Left lung (tissue), 10 donors: ENCODE data around the gene DLX1. TPM values are rescaled to one million over a fixed set of nuclear protein-coding genes. Genes with fewer than 3 reads are reported as not detected.

Source experiments
- ATAC-seq: fragments of 200-7000 bp; cut with Tn5 transposase; one replicate; pipeline ENCODE4 v1.9.1; 2020; ENCODE audit warnings: moderate library complexity
- DNase-seq, 4 donors: peaks; one replicate each; pipeline ENCODE4 v3.0.0-alpha.2; 2013 to 2020
- H3K27ac ChIP-seq, 2 donors: fragments of 200-600 bp; sonication (generic) in 1 of 2; one replicate each; pipeline versions ENCODE4 v1.5.0 to v1.8.0; 2020 to 2021
- H3K27me3 ChIP-seq, 2 donors: fragments of 200-600 bp; sonication (generic) in 1 of 2; one replicate each; pipeline versions ENCODE4 v1.5.0 to v1.8.0; 2020 to 2021
- H3K36me3 ChIP-seq, 2 donors: fragments of 200-600 bp; sonication (generic) in 1 of 2; one replicate each; pipeline versions ENCODE4 v1.5.0 to v1.8.0; 2020 to 2021
- H3K4me1 ChIP-seq, 2 donors: fragments of 200-600 bp; one replicate each; pipeline ENCODE4 v1.8.0; 2021
- H3K4me3 ChIP-seq, 2 donors: fragments of 200-600 bp; sonication (generic) in 1 of 2; one replicate each; pipeline versions ENCODE4 v1.5.0 to v1.8.0; 2020 to 2021; ENCODE audit warnings: mild to moderate bottlenecking in 1 of 2
- H3K9me3 ChIP-seq, 2 donors: fragments of 200-600 bp; sonication (generic) in 1 of 2; one replicate each; pipeline versions ENCODE4 v1.5.0 to v1.8.0; 2020 to 2021
- CTCF ChIP-seq, 2 donors: fragments of 200-600 bp; sonication (generic) in 1 of 2; IDR thresholded peaks; one replicate each; pipeline versions ENCODE4 v1.5.0 to v1.8.0; 2021; ENCODE audit warnings: antibody characterized with exemption in 2 of 2
- intact Hi-C, 2 donors: fragments of 100-400 bp; cut with DNase I; formaldehyde crosslinking; loops; one replicate each; pipeline versions ENCODE4 v1.11.2 to v1.14.2; 2022
- polyA plus RNA-seq, 6 donors: library from polyadenylated mRNA; unstranded; fragments of 120-200 nt; gene quantifications; one replicate each; pipeline ENCODE4 v1.2.1, GENCODE V29; 2013; ENCODE audit not compliant: insufficient read length in 6 of 6
- total RNA-seq, 2 donors: library from RNA; stranded (reverse); fragmentation: NEBNext Ultra II Directional; extraction: Animal tissue kit (Norgen Biotek cat#: 25700); gene quantifications; one replicate each; pipeline ENCODE4 v1.2.1, GENCODE V29; 2021
- donor health status: DM: no; HTN: yes; CAD: no.
- donor health status: DM: no; HTN: no; CAD: no.

Gene DLX1
- total and polyA plus RNA-seq, 8 donors, result 0.09 to 0.11 TPM; not detected in 6

- DNase-seq (no peak), ATAC-seq (no peak)
- H3K27ac ChIP-seq, result no peak overlapping the region
- no peaks in the 10 kb centered on the region for H3K9me3 ChIP-seq
- intact Hi-C loops, result no loop called here
- no peaks in the 10 kb centered on the region for H3K36me3 ChIP-seq
- no peak overlapping the region for H3K4me3 ChIP-seq
- H3K4me1 ChIP-seq, result peaks cover 42 to 78% of the 10 kb centered on the region in 2 donors
- no peak for TF ChIP-seq CTCF (IDR thresholded peaks at IDR 0.05)
- H3K27me3 ChIP-seq, result peaks cover 100% of the 10 kb centered on the region in 2 donors
Measured at GRCh38 chr2:172097557-172098131, 12.3 kb downstream of the DLX1 start.

- H3K9me3 ChIP-seq, result no peaks in the 10 kb centered on the region
- H3K4me3 ChIP-seq, result no peak overlapping the region
- H3K36me3 ChIP-seq, result no peaks in the 10 kb centered on the region
- peaks cover 100% of the 10 kb centered on the region in 2 donors for H3K27me3 ChIP-seq
- intact Hi-C loops, result no loop called here
- no peak for ATAC-seq
- TF ChIP-seq CTCF (IDR thresholded peaks at IDR 0.05), result no peak
- no peak overlapping the region for H3K27ac ChIP-seq
- peaks cover 46 to 83% of the 10 kb centered on the region in 2 donors for H3K4me1 ChIP-seq
- DNase-seq, result no peak
Measured at GRCh38 chr2:172098287-172098649, 13.0 kb downstream of the DLX1 start.

GRCh38 chr2:172098650-172099471 is 13.6 kb downstream of the DLX1 start:
- no peak overlapping the region for H3K27ac ChIP-seq

GRCh38 chr2:172099472-172100079 is 14.3 kb downstream of the DLX1 start:
- Histone ChIP-seq H3K4me1 (peaks cover 46 to 83% of the 10 kb centered on the region in 2 donors), H3K9me3 (no peaks in the 10 kb centered on the region), H3K27me3 (peaks cover 100% of the 10 kb centered on the region in 2 donors), H3K27ac (no peak overlapping the region), H3K4me3 (peak overlapping the region in 1 of 2 donors; percentile 28), H3K36me3 (no peaks in the 10 kb centered on the region)
- no peak for TF ChIP-seq CTCF (IDR thresholded peaks at IDR 0.05)
- no peak for DNase-seq
- intact Hi-C loops, result loop anchor here in 1 of 2 donors (10.0 kb wide), 1 partner anchor 285 kb away; no protein-coding TSS in a partner anchor
- ATAC-seq, result no peak

More at GRCh38 chr2:172098650-172099471, 13.6 kb downstream of the DLX1 start:
- Histone ChIP-seq H3K36me3 (no peaks in the 10 kb centered on the region), H3K9me3 (no peaks in the 10 kb centered on the region), H3K4me3 (peak overlapping the region; percentile 13 to 28), H3K27me3 (peaks cover 100% of the 10 kb centered on the region in 2 donors), H3K4me1 (peaks cover 48 to 88% of the 10 kb centered on the region in 2 donors)
- peak in 1 of 4 donors; percentile 91 for DNase-seq
- intact Hi-C loops, result no loop called here
- no peak for TF ChIP-seq CTCF (IDR thresholded peaks at IDR 0.05)
- ATAC-seq, result peak; percentile 33
